Diencephalon (tissue), 1 donor: Measurements from ENCODE around the gene NRF1. TPM values are rescaled to one million over a fixed set of nuclear protein-coding genes. Genes with fewer than 3 reads are reported as not detected.

ENCODE experiments used
- small RNA-seq: library from RNA; depleted of rRNA; stranded (forward); fragments of <200 nt; gene quantifications from one replicate; pipeline ENCODE3, GENCODE V24; 2014
- total RNA-seq: library from RNA; depleted of rRNA; stranded (reverse); fragments of >200 nt; gene quantifications from one replicate; pipeline ENCODE4 v1.2.3, GENCODE V29; 2014

NRF1 gene
- 25.6 TPM for total RNA-seq

DNA sequence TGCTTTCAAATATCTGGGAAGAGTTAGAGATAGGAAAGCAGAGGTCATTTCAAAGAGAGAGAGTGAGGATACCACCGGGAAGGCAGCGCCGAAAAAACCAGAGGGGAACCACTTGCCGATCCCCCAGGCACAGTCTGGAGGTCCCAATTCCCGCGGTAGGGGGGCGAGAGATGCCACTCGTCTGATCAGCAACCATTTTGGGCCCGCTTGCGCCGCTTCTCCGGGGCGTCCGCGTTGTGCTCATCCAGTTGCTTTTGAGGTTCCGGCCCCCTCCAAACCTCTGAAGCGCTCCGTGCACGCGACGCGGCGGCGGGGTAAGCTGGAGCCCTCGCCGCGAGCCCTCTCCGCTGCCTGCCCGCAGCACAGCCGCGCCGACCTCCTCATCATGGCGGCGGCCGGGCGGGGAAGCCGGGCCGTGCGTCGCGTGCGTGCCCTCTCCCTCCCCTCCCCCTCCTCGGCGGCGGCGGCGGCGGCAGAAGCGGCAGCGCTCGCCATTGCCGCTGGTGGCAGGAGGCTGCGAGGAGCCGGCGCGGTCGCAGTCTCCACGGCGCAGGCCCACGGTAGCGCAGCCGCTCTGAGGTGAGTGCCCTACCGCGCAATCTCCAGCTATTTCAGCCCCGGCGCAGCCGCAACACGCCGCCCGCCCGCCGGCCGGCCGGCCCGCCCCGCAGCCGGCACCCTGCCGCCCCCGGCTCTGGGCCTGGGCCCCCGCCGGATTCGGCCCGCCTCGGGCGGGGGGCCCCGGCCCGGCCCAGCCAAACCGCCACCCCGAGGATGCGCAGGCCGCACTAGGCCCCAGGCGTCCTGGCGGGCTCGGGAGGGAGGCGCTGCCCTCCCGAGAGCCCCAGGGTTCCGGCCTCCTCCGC, at the start of gene NRF1:
NRF1 (plus strand) TSS at position 475 of the 866 bp plus-strand sequence. CDS start 45,632 bp downstream, outside the sequence.

Small RNA genes within 50 kb of the gene (small RNA-seq; reads per million reads assigned to genes)
- 260 reads per million, percentile 98 among the genes with 10 or more reads in this experiment for gene MIR182
- gene MIR183 = 15.5 reads per million, percentile 94 among the genes with 10 or more reads in this experiment
- 0.62 reads per million, percentile 62 among the genes with 10 or more reads in this experiment for gene MIR96

Other genes with a start within 250 kb of the NRF1 start
- 81.4 TPM for gene STRIP2, start 177.3 kb upstream of the NRF1 start, total RNA-seq
- 6.7 TPM for gene SMKR1, start 109.2 kb upstream of the NRF1 start, total RNA-seq